NCI-H2107 treated with DMSO at 0.1 percent for 48 hours (cell line): Measurements from ENCODE around the gene RASGEF1C.

Experiments used
- DNase-seq: peaks from one replicate; lab custom pipeline; 2025; ENCODE audit not compliant: unreplicated experiment; lab: John Stamatoyannopoulos, UW

Gene RASGEF1C

GRCh38 chr5:180209137-180209581, at the start of gene RASGEF1C:
Gene RASGEF1C (minus strand): TSS chr5:180209211. CDS start chr5:180138052, 71,159 bp downstream.
- no peak for DNase-seq

DNA sequence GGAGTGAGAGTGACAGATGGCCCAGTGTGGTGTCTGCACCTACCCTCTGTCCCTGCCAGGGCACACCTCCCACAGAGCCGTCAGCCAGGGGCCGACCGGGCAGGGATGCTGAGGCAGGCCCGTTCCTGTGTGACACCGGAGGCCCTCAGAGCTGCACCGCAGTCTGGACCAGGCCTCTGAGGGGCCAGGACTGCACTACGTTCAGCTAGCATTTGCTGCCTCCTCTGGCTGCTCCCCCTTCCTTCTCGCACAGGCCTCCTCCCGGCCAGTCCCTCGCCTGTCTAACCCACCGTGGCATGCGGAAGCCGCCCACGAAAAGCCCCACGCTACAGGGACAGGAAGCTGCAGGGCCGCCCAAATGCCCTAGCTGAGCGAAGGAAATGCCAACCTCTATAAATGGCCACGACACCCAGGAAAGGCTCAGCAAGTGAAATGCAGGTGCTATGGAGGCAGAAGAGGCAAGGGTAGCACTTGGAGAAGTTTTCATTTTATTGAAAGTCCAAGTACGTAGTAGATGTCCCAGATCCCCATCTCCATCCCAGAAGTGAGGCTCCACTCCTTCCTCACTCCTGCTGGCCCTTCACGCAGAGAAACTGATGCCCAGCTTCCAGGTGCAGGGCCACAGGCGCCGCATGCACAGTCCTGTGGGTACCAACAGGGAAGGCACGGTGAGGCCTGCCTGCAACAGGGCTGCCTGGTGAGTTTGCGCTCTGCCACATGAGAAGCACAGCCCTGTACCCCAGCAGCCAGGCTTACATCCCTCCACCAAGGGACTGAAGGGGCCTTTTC, 44.2 kb upstream of the RASGEF1C start:
- DNase-seq, result no peak

DNA sequence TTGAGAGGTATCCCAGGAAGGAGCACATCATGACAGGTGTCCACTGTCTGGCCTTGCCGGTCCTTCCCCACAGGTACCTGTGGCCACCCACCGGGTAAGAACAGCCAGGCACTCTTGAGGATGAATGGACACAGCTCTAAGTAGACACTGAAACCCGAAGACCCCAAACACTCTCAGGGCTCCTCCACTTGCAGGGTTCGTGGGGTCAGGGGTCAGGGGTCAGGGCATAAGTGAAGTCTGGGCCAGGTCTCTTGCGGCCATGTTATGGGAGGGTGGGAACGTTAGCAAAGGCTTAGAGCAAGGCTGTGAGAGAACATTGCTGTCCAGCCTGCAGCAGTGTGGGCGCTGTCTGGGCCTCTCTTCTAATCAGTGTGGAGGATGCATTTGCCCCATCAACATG, 42.9 kb upstream of the RASGEF1C start:
- DNase-seq, result no peak

DNA sequence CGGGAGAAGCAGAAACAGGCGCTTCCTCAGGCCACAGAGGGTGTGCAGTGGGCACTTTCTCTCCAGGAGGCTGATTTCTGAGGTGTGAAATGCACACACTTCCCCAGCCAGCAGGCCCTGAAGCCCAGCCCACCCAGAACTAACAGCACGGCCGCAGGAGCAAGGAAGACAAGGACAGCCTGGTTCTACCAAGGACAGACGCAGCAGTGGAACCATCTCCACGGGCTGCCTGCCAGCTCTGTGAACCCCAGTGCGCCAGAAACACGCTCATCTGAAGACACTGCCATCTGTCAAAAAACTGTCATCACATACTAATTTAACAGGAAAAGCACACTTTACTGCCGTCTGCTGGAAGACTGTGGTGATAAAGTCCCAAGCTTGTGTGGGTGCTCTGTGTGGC, 42.1 kb upstream of the RASGEF1C start:
- no peak for DNase-seq

DNA sequence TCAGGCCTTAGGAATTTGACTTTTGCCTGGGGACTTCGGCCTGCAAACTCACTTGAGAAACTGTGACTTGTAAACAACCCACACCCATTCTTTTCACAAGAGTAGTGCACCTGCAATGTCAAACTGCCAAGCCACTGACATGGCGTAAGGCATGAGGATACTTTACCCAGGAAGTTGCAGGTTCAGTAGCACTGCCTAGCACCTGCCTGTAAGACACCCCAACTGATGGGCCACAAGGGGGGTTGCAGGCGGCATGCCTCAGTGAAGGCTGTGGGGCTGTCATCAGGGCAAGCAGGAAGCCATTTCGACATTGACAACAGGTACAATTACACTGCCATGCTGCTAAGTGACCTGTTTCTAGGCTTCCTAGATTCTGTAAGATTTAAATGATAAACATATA, 41.3 kb upstream of the RASGEF1C start:
- no peak for DNase-seq

GRCh38 chr5:180241600-180241999, 32.6 kb upstream of the RASGEF1C start:
- no peak for DNase-seq

DNA sequence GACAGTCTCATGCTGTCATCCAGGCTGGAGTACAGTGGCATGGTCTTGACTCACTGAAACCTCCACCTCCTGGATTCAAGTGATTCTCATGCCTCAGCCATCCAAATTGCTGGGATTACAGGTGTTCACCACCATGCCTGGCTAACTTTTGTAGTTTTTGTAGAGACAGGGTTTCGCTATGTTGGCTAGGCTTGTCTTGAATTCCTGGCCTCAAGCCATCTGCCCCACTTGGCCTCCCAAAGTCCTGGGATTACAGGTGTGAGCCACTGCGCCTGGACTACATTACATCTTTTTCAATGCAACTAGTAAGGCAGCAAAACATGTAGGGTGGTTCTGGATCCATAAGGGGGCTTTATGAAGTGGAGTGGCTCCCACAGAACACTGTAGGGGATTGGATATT, 29.6 kb upstream of the RASGEF1C start:
- DNase-seq, result no peak

DNA sequence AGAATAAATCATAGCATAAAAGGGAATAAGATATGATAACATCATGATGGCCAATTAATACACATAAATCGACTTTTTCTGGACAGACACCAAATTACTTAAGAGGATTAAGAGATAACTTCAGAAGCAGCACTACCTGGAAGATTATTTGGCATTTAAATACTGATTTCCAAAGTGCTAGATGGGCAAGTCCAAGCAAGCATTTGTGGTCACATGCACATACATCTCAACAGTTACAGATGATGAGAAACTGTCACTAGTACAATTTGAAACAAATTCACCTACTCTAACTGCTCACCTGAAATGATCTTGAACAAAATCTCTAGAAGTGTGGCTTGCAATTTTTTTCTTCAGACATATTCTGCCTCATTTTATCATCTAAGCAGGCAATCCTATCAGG, 26.8 kb upstream of the RASGEF1C start:
- no peak for DNase-seq

- no peak for DNase-seq
Measured at GRCh38 chr5:180235077-180235476, 26.1 kb upstream of the RASGEF1C start.

DNA sequence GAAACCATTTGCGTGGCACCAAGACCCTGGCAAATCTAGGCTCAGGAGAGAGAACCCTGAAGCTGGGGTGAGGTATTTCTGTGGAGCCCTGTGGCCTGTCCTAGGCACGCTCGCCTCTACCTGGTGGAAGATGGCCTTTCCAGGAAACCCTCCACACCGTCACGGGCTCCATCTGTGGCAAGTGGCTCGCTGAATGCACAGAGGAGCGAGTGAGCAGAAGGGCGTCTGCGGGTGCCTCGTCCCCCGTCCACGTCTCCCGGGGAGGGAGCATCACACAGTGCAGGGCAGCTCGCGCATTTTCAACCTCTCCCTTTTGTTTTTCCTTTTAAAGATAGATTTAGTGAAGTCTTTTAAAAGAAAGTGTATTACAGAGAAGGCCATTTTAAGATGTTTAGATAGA, 25.3 kb upstream of the RASGEF1C start:
- DNase-seq, result no peak

- no peak for DNase-seq
Measured at GRCh38 chr5:180233729-180234128, 24.7 kb upstream of the RASGEF1C start.

DNA sequence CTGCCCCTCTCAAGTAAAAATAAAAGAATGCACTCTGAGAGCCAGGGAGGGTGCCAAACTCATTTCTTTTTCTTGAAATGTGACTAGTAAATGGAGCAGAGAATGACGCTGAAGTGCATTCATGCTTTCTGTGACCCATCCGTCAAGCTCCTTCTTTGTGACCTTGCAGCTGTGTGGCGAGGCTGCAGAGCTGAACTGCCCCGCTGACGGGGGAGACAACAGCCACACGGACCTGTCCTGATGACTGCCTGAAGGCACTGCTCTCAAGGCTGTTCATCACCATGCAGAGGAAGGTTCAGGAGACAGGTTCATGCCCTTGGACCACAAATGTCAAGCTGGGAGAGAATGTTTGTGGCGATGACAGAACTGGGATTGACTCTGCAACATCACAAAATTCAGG, 21.0 kb upstream of the RASGEF1C start:
- no peak for DNase-seq

- DNase-seq, result no peak
Measured at GRCh38 chr5:180222056-180222455, 13.0 kb upstream of the RASGEF1C start.

DNA sequence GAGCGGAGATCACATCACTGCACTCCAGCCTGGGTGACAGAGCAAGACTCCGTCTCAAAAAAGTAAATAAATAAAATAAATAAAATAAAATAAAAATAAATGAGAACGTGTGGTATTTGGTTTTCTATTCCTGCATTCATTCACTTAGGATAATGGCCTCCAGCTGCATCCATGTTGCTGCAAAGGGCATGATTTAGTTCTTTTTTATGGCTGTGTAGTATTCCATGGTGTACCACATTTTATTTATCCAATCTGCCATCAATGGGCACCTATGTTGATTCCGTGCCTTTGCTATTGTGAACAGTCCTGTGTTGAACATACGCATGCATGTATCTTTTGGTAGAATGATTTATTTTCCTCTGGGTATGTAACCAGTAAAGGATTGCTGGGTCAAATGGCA, 8.8 kb upstream of the RASGEF1C start:
- no peak for DNase-seq

- no peak for DNase-seq
Measured at GRCh38 chr5:180216646-180217171, 7.7 kb upstream of the RASGEF1C start.

DNA sequence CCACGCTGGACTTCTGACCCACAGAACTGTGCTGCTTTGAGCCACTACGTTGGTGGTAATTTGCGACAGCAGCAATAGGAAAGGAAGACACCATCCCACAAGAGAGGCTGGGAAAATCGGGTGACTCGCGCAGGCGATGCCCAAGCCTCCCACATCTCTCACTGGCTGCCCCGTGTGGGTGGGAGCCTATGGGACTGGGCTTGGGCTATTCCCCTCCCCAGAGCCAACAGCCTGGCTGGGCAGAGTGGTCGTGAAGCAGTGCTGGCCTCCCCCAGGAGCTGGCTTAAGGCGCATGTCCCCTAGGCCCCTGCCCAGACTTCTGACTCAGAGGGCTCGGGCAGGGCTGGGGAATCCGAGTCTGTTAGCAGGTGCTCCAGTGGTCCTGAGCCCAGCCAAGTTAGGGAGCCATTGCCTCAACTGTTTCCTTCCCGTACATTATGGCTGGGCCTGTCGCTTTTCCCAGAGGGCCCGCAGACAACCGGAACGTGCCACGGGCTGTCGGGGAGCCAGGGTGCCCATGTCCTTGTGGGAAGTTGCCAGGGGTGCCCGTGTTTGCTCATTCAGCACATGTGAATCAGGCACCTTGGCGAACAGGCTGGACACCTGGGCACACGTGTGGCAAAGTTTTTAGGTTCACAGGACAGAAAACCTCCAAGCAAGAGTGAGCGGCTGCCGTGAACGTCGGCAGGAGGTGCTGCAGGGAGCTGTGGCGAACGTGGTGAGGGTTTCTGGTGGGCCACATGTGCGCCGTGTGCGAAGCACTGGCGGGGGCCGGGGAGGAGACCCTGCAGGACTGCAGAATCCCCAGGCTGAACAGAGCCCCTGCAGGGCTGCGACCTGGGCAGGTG, 7.0 kb upstream of the RASGEF1C start:
- no peak for DNase-seq

GRCh38 chr5:180214870-180215770, 6.1 kb upstream of the RASGEF1C start:
- no peak for DNase-seq

DNA sequence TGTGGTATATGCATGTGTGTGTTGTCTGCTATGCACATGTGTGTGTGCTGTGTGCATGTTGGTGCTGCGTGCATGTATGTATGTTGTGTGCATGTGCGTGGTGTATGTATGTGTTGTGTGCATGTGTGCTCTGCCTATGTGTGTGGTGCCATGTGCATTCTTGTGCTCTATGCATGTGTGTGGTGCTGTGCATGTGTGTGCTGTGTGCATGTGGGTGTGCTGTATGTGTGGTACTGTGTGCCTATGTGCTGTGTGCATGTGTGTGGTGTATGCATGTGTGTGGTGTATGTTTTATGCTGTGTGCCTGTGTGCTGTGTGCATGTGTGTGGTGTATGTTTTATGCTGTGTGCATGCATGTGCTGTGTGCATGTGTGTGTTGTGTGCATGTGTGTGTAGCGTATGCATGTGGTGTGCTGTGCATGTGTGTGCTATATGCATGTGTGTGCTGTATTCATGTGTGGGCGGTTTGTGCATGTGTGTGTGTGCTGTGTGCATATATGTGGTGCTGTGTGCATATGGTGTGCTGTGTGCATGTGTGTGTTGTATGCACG, 4.7 kb upstream of the RASGEF1C start:
- DNase-seq, result no peak

- DNase-seq, result no peak
Measured at GRCh38 chr5:180213256-180213600, 4.2 kb upstream of the RASGEF1C start.

DNA sequence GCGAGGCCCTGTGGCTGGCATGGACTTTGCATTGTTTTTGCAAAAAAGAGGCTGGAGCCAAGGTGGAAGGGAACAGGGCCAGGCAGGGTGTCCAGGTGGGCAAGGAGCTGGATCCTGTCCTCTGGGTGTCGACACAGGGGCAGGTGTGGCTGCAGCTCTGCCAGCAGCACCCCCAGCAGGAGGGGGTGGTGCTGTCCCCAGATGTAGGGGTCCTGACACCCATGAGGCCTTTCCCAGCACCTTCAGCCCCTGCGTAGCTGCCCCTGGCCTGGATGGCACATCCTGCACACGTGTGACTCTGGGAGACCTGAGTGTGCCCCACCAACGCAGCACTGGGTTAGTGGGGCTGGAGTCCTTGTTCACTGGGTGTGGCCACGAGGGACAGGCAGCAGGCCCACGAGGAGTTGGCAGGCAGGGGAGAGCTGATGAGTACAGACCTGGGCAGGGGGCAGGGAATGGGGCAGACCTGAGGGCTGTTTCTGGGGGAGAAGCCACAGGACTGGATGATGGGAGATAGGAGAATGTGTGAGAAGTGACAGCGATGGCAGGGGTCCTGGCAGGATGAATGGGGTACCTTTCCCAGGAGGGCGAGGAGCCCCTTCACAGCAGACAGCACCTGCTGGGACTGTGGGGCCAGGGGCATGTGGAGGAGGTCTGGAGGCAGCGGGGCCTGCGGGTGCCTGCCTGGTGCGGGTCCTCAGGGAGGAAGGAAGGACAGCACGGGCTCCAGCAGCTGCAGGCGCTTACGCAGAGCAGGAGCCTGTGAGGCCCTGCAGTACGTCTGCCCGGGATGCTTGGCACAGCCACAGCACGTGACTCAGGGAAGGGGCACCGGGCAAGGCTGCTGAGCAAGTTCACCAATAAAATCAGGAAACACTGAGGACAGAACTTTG, 3.6 kb upstream of the RASGEF1C start:
- DNase-seq, result no peak
